ENCODE results near the gene ATP2B1.

The ATP2B1 gene

GRCh38 chr12:89544022-89544421 lies 164.6 kb downstream of the ATP2B1 start:
- no peak for DNase-seq (ENCODE audit: low read depth in 2 of 2)
- no peak for TF ChIP-seq CTCF (IDR thresholded peaks at IDR 0.05; ENCODE audit: low read depth, low read length)
- no peak overlapping the region for H3K4me3 ChIP-seq (replicated peaks in 1 of 2; ENCODE audit: low read depth in 2 of 2, low read length in 2 of 2)

DNA sequence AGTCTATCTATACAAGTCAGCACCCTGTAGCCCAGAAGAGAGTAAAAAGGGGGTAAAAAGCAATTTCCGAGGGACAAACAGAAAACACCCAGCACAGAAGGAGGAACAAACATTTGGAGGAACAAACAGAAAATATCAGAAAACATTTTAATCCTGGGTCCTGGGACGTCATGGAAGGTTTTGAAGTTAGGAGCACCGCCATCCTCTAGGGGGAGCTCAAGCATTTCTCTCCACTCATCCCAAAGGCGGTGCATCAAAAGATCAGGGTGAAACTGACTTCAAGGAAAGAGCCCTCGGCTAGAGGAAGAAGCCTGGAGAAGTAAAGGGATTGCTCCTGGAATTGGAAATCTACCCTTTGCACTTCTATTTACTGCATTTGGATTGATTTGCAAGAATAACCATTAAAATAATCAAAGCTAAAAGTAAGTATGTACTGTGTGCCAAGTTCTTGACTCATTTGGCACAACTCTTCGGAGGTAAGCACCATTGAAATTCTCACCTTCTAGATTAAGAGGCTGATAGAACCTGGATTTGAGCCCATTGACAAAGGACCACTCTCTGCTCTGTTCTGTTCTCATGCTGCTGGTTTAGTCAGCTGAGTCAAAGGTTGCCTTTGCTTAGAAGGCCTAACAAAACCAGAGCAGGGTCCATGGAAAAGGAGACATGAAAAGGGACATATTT lies 165.6 kb downstream of the ATP2B1 start:
- TF ChIP-seq CTCF (IDR thresholded peaks at IDR 0.05; ENCODE audit: low read depth, low read length) = peak; percentile 84
- no peak overlapping the region for H3K4me3 ChIP-seq (replicated peaks in 1 of 2; ENCODE audit: low read depth in 2 of 2, low read length in 2 of 2)
- peak; percentile 91 for DNase-seq (ENCODE audit: low read depth in 2 of 2)

DNA sequence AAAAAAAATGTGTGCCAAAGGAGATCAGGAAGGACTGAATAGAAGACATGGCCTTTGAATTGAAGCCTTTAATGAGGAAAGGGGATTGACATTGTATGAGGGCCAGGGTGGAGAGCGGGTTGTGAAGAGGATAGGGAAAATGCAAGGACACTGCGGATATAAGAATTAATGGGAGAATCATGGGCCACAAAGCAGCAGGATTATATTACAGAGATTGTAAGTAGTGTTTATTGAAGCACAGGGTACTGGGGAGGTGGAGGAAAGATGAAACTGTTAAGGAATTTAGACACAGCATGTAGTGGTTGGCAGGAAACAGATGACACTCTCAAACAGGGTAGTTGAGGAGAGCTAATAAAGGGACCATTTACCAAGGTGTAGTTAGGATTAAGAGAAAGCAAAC lies 166.4 kb downstream of the ATP2B1 start:
- DNase-seq (ENCODE audit: low read depth in 2 of 2) = no peak
- no peak for TF ChIP-seq CTCF (IDR thresholded peaks at IDR 0.05; ENCODE audit: low read depth, low read length)

DNA sequence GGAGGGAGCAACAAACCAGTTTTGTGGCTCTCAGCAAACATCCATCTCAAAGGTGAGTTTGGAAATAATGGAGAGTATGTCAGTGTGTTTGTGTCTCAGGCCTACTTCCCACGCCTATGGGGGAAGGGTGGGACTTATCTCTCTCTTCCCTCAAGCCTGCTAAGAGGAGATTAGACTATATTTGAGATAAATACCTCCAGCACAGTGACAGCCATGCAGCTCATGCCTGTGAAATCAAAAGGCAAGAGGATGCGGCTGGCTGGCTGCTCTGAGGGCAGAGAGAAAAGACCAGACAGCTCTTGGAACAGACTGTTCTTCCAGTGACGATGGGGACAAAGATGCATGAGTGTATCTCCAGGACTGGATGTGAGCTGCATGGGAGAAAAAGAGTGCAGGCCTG lies 168.1 kb downstream of the ATP2B1 start:
- no peak for TF ChIP-seq CTCF (IDR thresholded peaks at IDR 0.05; ENCODE audit: low read depth, low read length)
- no peak overlapping the region for H3K4me3 ChIP-seq (replicated peaks in 1 of 2; ENCODE audit: low read depth in 2 of 2, low read length in 2 of 2)
- no peak for DNase-seq (ENCODE audit: low read depth in 2 of 2)

More for the DNA sequence above, 166.4 kb downstream of the ATP2B1 start:
- H3K4me3 ChIP-seq (replicated peaks in 1 of 2; ENCODE audit: low read depth in 2 of 2, low read length in 2 of 2) = no peak overlapping the region

- DNase-seq (ENCODE audit: low read depth in 2 of 2) = no peak
- no peak for TF ChIP-seq CTCF (IDR thresholded peaks at IDR 0.05; ENCODE audit: low read depth, low read length)
- H3K4me3 ChIP-seq (replicated peaks in 1 of 2; ENCODE audit: low read depth in 2 of 2, low read length in 2 of 2) = no peak overlapping the region
Measured at GRCh38 chr12:89539426-89540223, 169.0 kb downstream of the ATP2B1 start.

DNA sequence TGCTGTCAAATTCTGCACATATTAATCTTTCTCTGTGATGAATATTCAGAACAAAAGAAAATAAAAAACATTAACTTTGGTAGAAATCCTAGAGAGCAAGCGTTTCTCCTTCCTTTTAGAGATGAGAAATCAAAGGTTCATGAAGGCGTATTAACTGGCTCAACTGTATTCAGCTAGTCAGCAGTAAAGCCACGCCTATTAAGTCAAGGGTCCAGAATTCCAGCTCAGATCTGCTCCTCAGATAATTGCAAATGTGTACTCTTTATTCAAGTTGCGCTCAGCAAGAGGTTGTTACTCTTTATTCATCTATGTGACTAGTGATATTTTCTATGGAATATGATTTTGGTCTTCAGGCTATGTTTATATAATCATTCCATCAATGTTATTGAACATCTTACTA lies 169.7 kb downstream of the ATP2B1 start:
- no peak for TF ChIP-seq CTCF (IDR thresholded peaks at IDR 0.05; ENCODE audit: low read depth, low read length)
- H3K4me3 ChIP-seq (replicated peaks in 1 of 2; ENCODE audit: low read depth in 2 of 2, low read length in 2 of 2) = no peak overlapping the region
- no peak for DNase-seq (ENCODE audit: low read depth in 2 of 2)

Data from cardiac fibroblast (primary cell).